GM18873 (cell line): ENCODE results near the gene CEP135.
"Not testable (repeated sequence)": the region's sequence is repeated elsewhere in the genome, so short reads cannot be mapped to it uniquely, and the experiment has no call there.

Source experiments
- ATAC-seq: cut with Tn5 transposase; IDR thresholded peaks from one replicate; pipeline ENCODE4 v1.9.1; 2021; ENCODE audit warnings: mild to moderate bottlenecking, moderate library complexity, moderate number of reproducible peaks; ENCODE audit not compliant: unreplicated experiment, low FRiP score

The CEP135 gene

GRCh38 chr4:55938481-55938880 is 10.3 kb upstream of the CEP135 start:
- no peak for ATAC-seq

- no peak for ATAC-seq
Observed at GRCh38 chr4:55939421-55939820, 9.3 kb upstream of the CEP135 start.

GRCh38 chr4:55941881-55942396 is 6.8 kb upstream of the CEP135 start:
- ATAC-seq, result no peak

DNA sequence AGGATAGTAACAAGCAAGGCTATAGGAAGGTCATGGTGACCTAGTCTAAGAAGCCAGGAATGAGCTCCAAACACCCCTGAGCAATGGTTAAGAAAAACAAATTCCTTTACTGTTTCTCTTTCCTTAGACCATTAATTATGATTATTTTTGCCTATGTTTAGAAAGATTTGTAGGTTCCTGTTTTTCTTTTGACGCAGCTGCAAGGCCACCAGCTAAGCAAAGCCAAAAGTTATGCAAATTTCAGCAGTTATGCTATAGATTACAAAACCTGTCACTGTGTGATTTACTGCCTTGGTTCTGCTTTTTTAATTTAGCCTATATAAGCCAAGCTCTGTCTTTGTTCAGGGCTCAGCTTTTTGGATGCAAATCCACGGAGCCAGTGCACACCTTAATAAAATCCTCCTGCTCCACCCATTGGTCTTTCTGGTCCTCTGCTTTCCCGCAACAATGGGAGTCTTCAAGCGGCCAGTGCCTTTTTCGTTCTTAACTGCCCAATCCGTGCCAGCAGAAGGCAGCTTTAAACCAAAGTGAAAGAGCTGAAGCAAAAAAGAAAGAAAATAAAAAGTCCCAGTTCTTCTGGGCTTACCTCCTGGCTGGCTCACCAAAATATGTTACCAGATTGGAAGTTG is 1.4 kb upstream of the CEP135 start:
- peak; percentile 30 for ATAC-seq

- peak; percentile 24 for ATAC-seq
Observed at GRCh38 chr4:55947912-55948725, 626 bp upstream of the CEP135 start.

- ATAC-seq, result no peak
Observed at GRCh38 chr4:55949482-55949802, 697 bp downstream of the CEP135 start.

DNA sequence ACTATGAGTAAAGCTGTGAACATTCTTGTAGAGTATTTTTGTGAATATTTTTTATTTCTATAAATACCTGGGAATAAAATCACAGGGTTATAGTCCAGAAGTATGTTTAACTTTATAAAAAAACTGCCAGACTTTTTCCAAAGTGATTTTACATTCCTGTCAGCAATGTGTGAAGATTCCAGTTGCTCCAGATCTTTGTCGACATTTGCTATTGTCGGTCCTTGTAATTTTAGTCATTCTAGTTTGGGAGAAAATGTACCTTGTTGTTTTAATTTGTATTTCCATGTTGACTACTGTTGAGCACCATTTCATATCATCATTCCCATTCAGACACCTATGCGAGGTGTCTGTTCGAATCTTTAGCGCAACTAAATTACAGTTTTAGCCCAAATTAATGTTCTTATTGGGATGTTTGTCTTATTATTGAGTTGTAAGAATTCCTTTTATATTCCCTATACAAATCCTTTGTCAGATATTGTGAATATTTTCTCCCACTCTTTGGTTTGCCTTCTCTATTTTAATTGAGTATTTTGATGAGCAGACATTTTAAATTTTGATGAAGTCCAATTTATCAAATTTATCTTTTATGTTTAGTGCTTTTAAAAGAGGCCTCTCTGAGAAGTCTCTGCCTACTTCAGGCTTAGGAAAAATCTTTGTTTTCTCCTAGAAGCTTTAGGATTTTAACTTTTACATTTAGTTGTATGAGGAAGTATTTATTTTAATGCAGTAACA is 2.6 kb downstream of the CEP135 start:
- no peak for ATAC-seq

DNA sequence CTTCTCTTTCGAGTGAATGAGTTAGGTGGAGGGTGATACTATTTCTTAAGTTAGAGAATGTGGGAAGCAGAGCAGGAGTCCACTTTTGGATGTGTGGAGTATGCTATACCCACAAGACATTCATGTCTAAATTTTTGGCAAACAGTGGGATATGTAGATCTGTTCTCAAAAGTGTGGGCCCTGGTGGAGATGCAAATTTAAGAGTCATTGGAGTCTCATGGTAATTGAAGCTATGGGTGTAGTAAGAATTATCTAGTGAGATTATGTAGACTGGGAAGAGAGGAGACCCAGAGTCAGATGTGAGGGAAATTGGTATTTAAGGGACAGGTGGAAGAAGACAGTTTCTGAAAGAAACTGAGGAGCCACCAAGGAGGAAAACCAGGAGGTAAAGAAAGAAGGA is 7.0 kb downstream of the CEP135 start:
- no peak for ATAC-seq

DNA sequence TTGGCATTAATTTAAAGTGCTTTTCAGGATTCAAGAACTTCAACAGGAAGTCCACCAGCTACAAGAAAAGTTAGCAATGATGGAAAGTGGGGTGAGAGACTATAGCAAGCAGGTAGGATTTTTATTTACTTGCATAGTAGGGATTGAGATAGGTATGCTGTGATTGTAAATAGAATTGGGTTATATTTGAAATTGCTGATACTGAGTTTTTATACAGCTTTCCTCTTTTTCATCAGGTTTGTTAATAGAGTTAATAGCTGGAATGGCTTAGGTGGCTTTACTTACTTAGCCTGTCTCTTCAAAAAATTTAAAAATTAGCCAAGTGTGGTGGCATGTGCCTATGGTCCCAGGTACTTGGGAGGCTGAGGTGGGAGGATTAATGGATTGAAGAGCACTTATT is 10.9 kb downstream of the CEP135 start:
- ATAC-seq, result no peak

DNA sequence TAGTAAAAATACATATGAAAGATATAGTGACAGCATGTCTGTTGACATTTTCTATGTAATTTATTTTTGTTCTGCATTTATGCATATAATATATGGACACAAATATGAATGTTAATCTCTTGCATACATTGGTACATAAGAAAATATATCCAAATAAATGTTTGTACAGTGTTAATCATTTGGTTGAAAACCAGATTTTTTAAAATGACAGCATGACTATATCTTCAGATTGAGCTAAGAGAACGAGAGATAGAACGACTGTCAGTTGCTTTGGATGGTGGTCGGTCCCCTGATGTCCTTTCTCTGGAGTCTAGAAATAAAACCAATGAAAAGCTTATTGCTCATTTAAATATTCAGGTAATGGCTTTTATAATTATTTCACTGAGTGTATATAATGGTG is 15.3 kb downstream of the CEP135 start:
- ATAC-seq, result no peak

DNA sequence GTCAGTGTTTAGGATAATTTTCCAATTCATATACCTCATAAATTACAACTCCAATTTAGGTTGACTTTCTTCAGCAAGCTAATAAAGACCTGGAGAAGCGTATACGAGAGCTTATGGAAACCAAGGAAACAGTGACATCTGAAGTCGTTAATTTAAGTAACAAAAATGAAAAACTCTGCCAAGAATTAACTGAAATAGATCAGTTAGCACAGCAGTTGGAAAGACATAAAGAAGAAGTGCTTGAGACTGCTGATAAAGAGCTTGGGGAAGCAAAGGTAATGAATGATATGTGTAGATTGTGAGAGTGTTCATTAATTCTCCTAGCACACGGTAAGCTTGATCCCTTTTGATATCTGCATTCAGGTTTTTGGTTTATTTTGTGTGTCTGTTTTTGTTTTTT is 16.8 kb downstream of the CEP135 start:
- no peak for ATAC-seq

DNA sequence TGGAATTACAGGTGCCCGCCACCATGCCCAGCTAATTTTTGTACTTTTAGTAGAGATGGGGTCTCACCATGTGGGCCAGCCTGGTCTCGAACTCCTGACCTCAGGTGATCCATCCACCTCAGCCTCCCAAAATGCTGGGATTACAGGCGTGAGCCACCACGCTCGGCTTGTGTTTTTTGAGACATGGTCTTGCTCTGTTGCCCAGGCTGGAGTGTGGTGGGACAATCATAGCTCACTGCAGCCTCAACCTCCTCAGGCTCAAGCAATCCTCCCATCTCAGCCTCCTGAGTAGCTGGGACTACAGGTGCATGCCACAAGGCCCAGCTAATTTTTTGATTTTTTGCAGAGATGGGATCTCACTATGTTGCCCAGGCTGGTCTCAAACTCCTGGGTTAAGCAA is 17.6 kb downstream of the CEP135 start:
- not testable (repeated sequence) for ATAC-seq

- no peak for ATAC-seq
Observed at GRCh38 chr4:55967376-55967775, 18.6 kb downstream of the CEP135 start.

DNA sequence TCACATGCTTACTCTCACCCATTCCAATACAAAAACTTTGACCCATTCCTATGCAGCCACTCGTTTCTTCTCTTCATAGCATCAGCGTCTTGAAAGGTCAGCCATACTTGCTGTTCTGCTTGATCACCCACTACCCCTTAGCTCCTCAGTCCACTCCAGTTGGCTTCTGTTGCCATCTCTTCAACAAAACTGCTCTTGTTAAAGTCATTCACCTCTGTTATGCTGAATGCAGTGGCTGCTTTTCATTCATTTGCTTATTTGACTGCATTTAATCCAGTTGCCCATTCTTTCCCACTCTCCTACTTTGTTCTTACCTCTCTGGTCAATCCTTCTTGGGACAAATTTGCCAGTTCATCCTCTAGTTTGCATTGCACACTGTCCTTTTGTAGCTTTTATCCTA is 24.9 kb downstream of the CEP135 start:
- ATAC-seq, result no peak

DNA sequence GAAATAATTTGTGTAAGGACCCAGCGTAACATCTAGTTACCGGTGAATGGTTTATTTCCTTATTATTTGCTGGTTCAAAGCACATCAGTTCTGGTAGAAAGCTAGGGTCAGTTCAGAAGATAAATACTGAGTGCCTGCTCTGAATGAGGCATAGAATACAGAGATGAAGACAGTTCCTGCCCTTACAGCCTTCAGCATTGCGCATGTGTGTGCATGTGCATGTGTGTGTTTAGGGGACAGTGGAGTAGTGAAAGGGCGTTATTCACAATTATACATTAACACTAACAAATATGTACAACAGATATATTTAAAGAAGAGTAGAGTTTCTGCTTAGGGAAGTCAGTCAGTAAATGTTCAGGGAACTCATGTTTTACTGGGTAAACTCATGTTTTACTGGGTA is 29.1 kb downstream of the CEP135 start:
- no peak for ATAC-seq

GRCh38 chr4:55979562-55979961 is 30.8 kb downstream of the CEP135 start:
- ATAC-seq, result peak; percentile 43

- peak; percentile 44 for ATAC-seq
Observed at GRCh38 chr4:55980725-55981124, 32.0 kb downstream of the CEP135 start.

DNA sequence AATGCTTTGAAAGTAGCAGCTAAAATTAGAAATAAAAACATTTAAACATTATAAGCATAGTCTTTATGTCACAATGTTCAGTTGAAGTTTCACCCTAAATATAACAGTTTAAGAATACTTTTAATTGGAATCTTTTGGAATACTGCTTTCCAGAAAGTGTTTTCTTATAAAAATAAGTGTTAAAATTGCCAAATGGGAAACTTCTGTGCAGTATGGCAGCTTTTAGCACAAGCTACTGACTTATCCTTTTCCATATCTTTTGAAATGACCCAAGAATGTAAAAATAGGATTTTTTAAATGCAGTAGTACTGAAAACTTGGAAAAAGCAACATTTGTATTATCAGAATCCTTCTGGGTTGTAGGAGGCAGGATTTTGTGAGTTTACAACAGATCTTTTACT is 34.2 kb downstream of the CEP135 start:
- no peak for ATAC-seq

- no peak for ATAC-seq
Observed at GRCh38 chr4:55989766-55990165, 41.0 kb downstream of the CEP135 start.

DNA sequence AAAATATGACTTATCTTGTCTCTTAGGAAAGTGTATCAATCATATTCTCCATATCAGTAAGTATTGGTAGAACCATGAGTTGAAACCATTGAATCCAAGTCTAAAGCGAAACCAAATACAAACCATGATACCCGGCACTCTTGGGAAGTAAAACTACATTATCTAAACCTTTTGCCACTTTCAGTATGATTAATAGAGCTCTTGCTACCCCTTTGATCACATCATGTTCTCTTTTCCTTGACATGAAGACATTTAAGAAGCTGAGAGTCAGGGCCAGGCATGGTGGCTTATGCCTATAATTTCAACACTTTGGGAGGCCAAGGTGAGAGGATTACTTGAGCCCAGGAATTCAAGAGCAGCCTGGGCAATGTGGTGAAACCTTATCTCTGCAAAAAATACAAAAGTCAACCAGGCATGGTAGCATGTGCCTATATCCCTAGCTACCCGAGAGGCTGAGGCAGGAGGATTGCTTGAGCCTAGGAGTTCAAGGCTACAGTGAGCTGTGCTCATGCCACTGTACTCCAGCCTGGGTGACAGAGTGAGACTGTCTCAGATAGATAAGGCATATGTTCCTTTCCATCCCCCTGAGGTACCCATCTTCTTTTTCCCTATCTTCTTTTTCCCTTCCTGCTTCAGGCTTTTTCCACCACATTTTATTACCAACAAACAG is 45.4 kb downstream of the CEP135 start:
- peak; percentile 84 for ATAC-seq

GRCh38 chr4:55996646-55997045 is 47.9 kb downstream of the CEP135 start:
- ATAC-seq, result no peak
